ENCODE results near the gene TMEM69. TPM values are rescaled to one million over a fixed set of nuclear protein-coding genes. Genes with fewer than 3 reads are reported as not detected.
A peak's percentile ranks its signal among the peaks of the same experiment; 100 is the strongest.

TMEM69 gene
- total and polyA plus RNA-seq, 2 of the 13 experiments (the other 11 are each of a cell fraction or from before 2014, with no cell fraction given): 25.4 to 135 TPM

DNA sequence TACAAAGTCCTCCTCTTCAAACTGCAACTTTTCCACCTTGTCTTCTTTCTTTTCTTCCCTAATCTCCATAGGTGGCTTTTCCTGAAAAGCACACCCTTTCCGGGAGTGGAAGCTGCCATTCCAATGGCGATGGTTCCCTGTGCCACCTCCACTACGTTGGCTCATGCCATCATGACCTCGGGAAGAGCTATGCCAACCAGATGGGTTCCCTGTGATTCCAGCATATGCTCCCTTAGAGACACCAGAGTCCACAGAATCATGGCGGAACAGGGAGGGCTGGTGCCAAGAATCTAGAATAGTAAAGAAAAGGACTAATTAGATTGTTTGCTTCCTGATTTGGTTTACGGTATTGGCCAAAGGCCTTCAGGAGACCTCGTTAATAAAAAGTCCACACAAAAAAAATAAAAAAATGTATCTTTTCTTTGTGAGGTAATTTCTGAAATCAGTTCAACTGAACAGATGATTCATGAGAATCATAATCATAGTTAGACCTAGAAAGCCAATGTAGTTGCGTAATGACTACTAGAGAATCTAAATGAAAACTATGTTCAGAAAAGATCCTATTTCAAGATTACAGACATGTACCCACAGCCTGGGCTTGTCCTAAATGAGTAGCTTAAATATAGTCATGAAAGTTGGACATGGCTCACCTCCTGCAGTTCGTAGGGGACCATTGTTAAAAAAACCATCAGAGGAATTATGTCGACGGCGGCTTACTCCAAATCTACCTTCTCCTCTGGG lies 33.3 kb upstream of the TMEM69 start:
- BruUV-seq (replicated peaks): TSS peak; percentile 3
- CTCF ChIA-PET (ENCODE audit: low intra/inter-chr PET ratio, low total read pairs): no interaction called here
- Histone ChIP-seq H3K4me2 (ENCODE audit: low read depth, low read length) (no peak overlapping the region), H3K27me3 (ENCODE audit: control insufficient read depth in 1 of 2, insufficient read depth in 2 of 2, low read length in 2 of 2) (no peaks in the 10 kb centered on the region), H3K9me3 (ENCODE audit: low read length) (no peaks in the 10 kb centered on the region), H2AFZ (ENCODE audit: low read length) (no peak overlapping the region), H4K20me1 (ENCODE audit: insufficient read depth, low read length) (no peaks in the 10 kb centered on the region; the same call in 1 of the 2 replicates), H3K9ac (ENCODE audit: insufficient read depth, low read depth, low read length) (no peak overlapping the region), H3K79me2 (ENCODE audit: insufficient read depth, low read length) (peaks cover 28% of the 10 kb centered on the region), H3K4me3 (replicated peaks in 1 of 3; ENCODE audit: insufficient read depth in 1 of 3, low read depth in 2 of 3, low read length in 3 of 3) (no peak overlapping the region), H3K27ac (ENCODE audit: extremely low read length, insufficient read depth, low read length) (no peak overlapping the region), H3K4me1 (ENCODE audit: insufficient read depth, low read length) (peaks cover 40% of the 10 kb centered on the region), H3K36me3 (replicated peaks in 1 of 2; ENCODE audit: control insufficient read depth in 1 of 2, insufficient read depth in 2 of 2, low read length in 2 of 2) (peaks cover 31 to 77% of the 10 kb centered on the region in 2 experiments)
- in situ Hi-C loops (cut with HindIII; ENCODE audit: extremely low pct_ligation_motif_present, low pct_unique_long_range_greater_than_20kb): no loop called here
- ATAC-seq (no peak), DNase-seq (ENCODE audit: low spot score) (no peak), FAIRE-seq (no peak)
- POLR2A ChIA-PET: interaction anchor here (5.0 kb wide), 1 partner anchor 32 kb away, joined by 29 read pairs; the partner anchor contains the start of gene GPBP1L1
- intact Hi-C loops (cut with micrococcal nuclease; ENCODE audit: unreplicated experiment): no loop called here
- WGBS (ENCODE audit: low lambda C conversion rate): 96% methylated on average over 12 of the region's 12 CpGs
- TF ChIP-seq MBD4 (IDR thresholded peaks at IDR 0.05; ENCODE audit: borderline replicate concordance, low read length): no peak
- TF ChIP-seq PTBP1 (IDR thresholded peaks at IDR 0.05; ENCODE audit: low read depth, low read length, poor library complexity, severe bottlenecking): no peak
- peak; percentile 41 for TF ChIP-seq RBM22 (optimal IDR thresholded peaks at IDR 0.05; ENCODE audit: low read length)
- TF ChIP-seq CEBPB (IDR thresholded peaks at IDR 0.05; ENCODE audit: borderline replicate concordance, low read depth, low read length): peak; percentile 53; the same call in 1 of the 2 replicates

DNA sequence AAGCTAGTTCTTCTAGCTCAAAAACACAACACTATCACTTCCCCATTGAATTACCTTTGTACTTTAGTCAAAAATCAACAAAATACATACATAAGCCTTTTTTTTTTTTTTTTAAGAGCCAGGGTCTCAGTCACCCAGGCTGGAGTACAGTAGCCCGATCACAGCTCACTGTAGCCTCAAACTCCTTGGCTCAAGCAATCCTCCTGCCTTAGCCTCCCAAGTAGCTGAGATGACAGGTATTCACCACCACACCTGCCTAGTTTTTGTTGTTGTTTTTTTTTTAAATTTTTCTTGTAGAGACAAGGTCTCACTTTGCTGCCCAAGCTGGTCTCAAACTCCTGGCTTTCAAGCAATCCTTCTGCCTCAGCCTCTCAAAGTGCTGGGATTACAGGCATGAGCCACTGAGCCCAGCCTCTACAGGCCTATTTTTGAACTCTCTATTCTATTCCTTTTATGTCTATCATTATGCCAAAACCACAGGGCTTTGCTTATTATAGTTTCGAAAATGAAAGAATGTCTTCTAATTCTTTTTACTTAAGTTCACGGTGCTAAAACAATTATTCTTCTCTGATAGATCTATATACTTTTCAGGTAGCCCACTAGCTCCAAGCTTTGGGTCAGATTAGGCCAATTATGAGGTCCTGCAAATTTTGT lies 31.3 kb upstream of the TMEM69 start:
- no peak for FAIRE-seq
- no peak overlapping the region for H3K9ac ChIP-seq (ENCODE audit: insufficient read depth, low read depth, low read length)
- H3K27me3 ChIP-seq (ENCODE audit: control insufficient read depth in 1 of 2, insufficient read depth in 2 of 2, low read length in 2 of 2): no peaks in the 10 kb centered on the region
- peaks cover 24 to 67% of the 10 kb centered on the region in 2 experiments for H3K36me3 ChIP-seq (replicated peaks in 1 of 2; ENCODE audit: control insufficient read depth in 1 of 2, insufficient read depth in 2 of 2, low read length in 2 of 2)
- intact Hi-C loops (cut with micrococcal nuclease; ENCODE audit: unreplicated experiment) (no loop called here), in situ Hi-C loops (cut with HindIII; ENCODE audit: extremely low pct_ligation_motif_present, low pct_unique_long_range_greater_than_20kb) (no loop called here)
- H3K79me2 ChIP-seq (ENCODE audit: insufficient read depth, low read length): peaks cover 43% of the 10 kb centered on the region
- WGBS (ENCODE audit: low lambda C conversion rate): 97% methylated on average over 3 of the region's 3 CpGs
- H3K4me1 ChIP-seq (ENCODE audit: insufficient read depth, low read length): peaks cover 46% of the 10 kb centered on the region
- H3K4me2 ChIP-seq (ENCODE audit: low read depth, low read length): no peak overlapping the region
- no peak for DNase-seq (ENCODE audit: low spot score)
- ChIA-PET CTCF (ENCODE audit: low intra/inter-chr PET ratio, low total read pairs) (no interaction called here), POLR2A (interaction anchor here (1.2 to 5.0 kb wide), 2 partner anchors 17 to 30 kb away, joined by 4 to 29 read pairs; partner anchors contain the start of gene GPBP1L1)
- no TSS peak for BruUV-seq (replicated peaks)
- no peak overlapping the region for H3K4me3 ChIP-seq (replicated peaks in 1 of 3; ENCODE audit: insufficient read depth in 1 of 3, low read depth in 2 of 3, low read length in 3 of 3)
- H3K9me3 ChIP-seq (ENCODE audit: low read length): no peaks in the 10 kb centered on the region
- ATAC-seq: no peak
- peaks cover 8% of the 10 kb centered on the region; the same call in 1 of the 2 replicates for H4K20me1 ChIP-seq (ENCODE audit: insufficient read depth, low read length)
- peak overlapping the region; percentile 6 for H3K27ac ChIP-seq (ENCODE audit: extremely low read length, insufficient read depth, low read length)
- H2AFZ ChIP-seq (ENCODE audit: low read length): no peak overlapping the region
- TF ChIP-seq CREB1 (IDR thresholded peaks at IDR 0.05) (no peak), CREB1 (CRISPR knock-in tag; IDR thresholded peaks at IDR 0.05) (0 out of 2 replicates have a peak, but pooled peaks have one; percentile 14), ARID2 (CRISPR knock-in tag; IDR thresholded peaks at IDR 0.05; ENCODE audit: borderline replicate concordance) (no peak), ZMYM3 (CRISPR knock-in tag; IDR thresholded peaks at IDR 0.05) (peak; percentile 60; the same call in 1 of the 2 replicates)
- TF ChIP-seq, protein P1, sequence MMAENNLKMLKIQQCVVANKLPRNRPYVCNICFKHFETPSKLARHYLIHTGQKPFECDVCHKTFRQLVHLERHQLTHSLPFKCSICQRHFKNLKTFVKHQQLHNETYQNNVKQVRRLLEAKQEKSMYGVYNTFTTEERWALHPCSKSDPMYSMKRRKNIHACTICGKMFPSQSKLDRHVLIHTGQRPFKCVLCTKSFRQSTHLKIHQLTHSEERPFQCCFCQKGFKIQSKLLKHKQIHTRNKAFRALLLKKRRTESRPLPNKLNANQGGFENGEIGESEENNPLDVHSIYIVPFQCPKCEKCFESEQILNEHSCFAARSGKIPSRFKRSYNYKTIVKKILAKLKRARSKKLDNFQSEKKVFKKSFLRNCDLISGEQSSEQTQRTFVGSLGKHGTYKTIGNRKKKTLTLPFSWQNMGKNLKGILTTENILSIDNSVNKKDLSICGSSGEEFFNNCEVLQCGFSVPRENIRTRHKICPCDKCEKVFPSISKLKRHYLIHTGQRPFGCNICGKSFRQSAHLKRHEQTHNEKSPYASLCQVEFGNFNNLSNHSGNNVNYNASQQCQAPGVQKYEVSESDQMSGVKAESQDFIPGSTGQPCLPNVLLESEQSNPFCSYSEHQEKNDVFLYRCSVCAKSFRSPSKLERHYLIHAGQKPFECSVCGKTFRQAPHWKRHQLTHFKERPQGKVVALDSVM (CRISPR knock-in tag; IDR thresholded peaks at IDR 0.05): peak; percentile 91

All from HepG2 (cell line).